Superior temporal gyrus (tissue), 1 donor: ENCODE results near the gene MYO10.
"Not testable (repeated sequence)": the region's sequence is repeated elsewhere in the genome, so short reads cannot be mapped to it uniquely, and the experiment has no call there.

ENCODE experiments used
- DNase-seq: peaks from one replicate; pipeline ENCODE4 v3.0.0-alpha.2; 2016; ENCODE audit errors: extremely low spot score

Gene MYO10

DNA sequence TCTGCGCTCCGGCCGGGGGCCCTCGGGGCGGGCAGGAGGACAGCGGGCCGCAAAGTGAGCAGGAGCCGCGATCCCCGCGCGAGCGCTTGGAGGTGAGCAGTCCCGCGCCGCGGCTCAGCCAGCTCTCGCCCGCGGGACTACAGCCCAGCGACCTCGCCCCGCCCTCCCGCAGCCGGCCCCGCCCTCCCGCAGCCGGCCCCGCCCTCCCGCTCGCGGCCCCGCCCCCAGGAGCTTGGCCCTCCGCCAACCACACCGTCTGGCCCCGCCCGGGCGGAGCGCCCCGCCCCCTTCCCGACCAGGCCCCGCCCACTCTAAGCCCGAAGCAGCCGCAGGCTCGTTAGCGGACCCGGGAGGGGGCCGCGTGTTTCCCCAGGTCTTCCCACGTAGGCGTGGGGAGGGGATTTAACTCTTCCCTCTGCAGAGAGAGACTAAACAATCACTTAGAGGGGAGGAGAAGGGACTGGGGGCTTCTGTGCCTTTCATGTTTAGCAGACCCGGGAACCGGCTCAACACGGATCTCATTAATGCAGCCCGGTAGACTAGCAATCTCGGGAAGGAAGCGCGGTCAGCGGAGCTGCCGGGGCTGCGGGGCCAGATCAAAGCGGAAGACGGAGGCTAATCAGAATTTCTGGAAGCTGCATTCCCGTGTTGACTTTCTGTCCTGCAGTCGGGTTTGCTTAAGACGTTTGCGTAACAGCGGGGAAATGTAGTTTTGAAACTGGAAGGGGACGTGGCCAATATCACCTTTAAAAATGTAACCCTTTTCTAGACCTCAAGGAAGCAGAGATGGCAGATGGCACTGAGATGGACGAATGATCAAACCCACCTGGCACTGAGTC, at the start of gene MYO10:
MYO10 (minus strand) TSS at position 139 of the 839 bp plus-strand sequence. CDS start 480 bp downstream, outside the sequence.
- DNase-seq = no peak

DNA sequence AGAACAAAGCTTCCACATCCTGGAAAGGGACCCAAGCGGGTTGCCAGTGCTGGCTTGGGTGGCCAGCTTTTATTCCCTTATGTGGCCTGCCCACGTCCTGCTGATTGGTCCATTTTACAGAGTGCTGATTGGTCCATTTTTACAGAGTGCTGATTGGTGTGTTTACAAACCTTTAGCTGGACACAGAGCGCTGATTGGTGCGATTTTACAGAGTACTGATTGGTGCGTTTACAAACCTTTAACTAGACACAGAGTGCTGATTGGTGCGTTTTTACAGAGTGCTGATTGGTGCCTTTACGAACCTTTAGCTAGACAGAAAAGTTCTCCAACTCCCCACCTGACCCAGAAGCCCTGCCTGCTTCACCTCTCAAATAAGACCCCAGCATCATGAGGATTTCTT, 49.2 kb upstream of the MYO10 start:
- not testable (repeated sequence) for DNase-seq

DNA sequence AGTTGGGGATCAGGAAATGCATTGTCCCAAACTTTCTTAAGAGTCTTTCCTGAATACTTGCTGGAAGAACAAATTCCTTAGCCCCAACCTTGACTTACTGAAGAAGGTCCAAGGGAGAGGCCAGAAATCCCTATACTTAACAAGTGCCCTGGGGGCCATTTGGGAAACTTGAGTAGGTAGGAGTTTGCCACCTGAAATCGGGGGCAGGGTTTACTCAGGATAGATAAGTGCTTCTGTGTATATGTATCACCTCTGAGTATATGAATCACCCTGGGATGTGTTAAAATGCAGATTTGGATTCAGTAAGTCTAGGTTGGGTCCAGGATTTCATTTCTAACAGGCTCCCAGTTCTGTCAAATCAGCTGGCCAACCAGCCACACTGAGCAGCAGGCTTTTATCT, 47.9 kb upstream of the MYO10 start:
- DNase-seq = no peak

DNA sequence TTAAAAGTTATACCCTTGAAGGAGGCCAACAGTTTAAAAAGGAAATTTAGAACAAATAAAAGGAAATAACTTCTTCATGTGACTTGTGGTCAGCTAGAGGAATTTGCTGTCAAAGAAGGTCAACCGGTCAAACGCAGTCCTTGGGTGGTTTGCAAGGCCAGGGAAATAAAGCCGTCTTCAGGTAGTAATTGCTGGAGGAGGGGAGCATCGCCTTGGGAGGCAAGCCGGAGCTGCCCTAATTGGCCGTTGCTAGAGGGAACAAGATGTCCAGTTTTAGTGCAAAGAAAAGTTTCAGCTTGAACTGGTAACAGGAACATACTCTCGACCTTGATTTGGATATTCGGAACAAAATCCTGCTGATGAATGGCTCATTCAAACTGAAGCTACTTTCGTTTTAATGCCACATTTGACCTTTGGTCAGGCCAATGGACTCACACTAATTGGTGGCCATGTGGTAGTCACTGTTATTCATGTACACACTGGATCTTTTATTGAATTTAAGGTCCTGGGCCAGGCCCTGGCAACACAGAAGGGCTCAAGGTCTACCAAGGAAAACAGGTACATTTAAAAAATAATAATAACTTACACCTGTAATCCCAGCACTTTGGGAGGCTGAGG, 47.0 kb upstream of the MYO10 start:
- DNase-seq = no peak

DNA sequence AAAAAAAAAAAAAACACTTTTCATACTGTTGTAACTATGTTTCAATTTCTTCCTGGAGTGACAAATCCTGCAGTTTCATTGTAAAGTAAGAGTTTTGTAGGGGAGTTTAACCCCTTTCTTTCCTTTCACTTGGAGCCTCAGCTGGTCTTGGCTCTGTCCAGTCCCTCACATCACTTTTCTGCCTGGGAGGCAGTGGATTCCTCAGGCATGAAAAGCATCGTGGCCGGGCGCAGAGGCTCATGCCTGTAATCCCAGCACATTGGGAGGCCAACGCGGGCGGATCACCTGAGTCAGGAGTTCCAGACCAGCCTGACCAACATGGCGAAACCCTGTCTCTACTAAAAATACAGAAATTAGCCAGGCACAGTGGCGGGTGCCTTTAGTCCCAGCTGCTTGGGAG, 45.6 kb upstream of the MYO10 start:
- no peak for DNase-seq

DNA sequence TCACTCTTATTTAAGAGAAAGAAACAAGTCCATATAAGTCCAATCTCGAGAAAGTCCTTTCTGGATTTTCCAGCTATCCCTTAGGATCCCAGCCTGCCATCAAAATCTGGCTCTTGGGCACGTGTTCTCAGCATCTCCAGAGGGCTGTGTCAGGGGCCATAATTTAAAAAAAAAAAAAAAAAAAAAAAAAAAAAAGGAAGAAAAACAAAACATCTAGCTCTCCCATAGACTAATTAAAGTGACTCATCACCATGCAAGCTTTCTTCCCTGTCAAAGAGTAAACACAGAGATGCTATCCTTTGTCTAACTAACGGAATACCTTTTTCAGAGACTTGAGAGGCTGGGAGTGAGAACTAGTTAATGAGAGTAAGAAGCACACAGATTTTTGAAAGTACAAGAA, 44.9 kb upstream of the MYO10 start:
- no peak for DNase-seq

DNA sequence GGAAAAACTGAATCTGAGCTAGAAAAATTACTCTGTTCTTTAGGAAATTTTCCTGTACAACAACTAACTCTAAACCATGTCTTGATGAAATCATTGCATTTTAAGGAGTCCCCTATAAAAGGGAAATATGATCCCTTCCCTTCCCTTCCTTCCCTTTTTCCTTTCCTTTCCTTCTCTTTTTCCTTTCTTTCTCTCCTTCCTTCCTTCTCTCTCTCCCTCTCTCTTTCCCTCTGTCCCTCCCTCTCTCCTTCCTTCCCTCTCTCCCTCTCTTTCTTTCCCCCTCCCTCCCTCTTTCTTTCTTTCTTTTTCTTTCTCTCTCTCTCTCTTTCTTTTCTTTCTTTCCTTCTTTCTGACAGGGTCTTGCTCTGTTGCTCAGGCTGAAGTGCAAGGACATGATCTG, 42.2 kb upstream of the MYO10 start:
- DNase-seq = no peak

DNA sequence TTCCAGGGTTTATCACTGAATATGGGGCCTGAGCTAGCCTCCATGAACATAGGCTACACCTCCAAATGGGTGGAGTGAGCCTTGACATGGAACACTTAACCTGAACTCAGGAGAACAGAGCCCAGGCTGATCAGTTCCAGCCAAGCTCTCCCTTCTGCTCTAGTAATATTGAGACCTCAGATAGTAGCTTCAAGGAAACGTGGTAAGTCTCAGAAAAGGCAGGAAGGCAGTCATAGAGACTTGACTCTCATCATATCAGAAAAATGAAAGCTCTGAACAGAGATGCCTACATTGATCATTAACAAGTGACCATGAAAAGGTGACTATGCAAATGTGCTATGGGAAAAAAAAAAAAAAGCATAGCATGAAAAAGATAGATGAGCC, 40.5 kb upstream of the MYO10 start:
- no peak for DNase-seq

DNA sequence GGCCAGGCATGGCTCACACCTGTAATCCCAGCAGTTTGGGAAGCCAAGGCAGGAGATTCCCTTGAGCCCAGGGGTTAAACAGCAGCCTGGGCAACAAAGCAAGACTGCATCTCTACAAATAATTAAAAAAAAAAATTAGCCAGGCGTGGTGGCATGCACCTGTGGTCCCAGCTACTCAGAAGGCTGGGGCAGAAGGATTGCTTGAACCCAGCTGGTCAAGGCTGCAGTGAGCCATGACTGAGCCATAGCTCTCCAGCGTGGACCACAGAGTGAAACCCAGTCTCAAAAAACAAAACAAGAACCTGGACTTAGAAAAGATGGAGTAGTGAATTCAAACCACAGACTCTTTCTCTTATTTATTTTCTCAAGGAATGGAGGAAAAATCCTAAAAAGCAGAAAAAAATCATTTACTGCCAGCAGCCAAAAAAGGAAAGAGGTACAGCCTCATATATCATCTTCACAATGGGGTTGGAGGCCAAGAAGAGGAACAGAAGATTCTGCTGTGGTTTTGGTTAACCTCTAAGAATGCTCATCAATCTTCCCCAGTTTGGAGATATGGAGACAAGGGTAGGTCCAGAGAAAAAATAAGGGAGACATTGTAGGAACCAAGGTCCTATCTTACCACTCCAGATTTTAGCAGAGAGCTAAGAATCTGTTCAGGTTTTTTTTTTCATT, 40.0 kb upstream of the MYO10 start:
- no peak for DNase-seq

DNA sequence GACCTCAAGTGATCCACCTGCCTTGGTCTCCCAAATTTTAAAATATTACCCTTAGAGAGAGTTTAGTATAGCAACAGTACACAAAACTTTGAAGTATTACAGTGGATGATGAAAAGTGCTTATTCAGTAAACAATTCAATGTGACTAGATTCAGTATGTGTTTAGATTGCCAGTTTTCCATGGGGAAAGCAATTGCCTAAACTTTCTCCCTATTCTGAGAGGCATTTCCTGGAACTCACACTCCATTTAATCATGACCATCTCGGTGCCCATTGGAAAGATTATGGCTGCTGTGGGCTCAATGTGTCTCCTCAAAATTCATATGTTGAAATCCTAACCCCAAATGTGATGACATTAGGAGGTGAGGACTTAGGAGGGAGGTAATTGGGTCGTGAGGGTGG, 38.9 kb upstream of the MYO10 start:
- no peak for DNase-seq

DNA sequence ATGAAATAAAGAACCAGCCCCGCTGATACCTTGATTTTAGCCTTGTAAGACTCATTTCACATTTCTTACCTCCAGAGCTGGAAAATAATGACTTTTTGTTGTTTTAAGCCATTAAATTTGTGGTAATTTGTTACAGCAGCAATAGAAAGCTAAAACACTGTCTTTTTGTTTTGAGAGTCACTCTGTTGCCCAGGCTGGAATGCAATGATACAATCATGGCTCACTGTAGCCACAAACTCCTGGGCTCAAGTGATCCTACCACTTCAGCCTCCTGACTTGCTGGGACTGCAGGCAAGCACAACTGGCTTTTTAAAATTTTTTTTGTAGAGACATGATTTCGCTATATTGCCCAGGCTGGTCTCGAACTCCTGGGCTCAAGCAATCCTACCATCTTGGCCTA, 34.7 kb upstream of the MYO10 start:
- no peak for DNase-seq

DNA sequence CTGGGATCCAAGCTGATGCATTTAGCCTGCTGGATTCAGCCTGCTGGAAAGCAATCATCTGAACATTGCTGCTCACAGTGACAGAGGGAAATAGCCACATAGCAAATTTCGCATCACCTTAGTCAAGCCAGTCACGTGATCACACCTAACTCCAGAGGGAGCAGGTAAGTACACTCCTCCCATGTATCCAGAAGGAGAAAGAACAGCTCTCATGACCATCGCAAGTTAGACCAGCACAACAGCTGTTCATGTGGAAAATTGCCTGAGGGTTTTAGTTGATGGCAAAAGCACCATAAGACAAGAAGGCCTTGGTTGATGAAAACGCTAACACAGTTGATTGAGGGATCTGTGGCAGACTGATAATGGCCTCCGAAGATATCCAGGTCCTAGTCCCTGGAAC, 34.2 kb upstream of the MYO10 start:
- DNase-seq = no peak

DNA sequence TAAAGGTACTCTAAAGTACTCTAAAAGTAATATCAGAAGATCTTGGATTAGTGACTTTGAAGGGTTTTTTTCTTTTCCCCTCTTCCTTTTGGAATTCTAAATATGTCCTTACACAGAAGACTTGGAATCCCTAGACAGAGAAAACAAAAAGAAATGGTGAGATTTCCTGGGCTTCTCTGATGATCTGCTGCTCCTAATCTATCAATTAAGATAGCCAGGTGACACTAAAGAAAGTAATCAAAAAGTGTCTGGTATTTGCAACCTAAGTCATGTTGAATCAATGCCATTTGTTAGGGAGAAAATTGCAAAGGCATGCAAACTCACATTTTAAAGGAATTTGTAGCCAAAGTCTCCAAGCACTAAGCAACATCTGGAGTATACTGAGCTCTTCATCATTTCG, 29.5 kb upstream of the MYO10 start:
- no peak for DNase-seq

DNA sequence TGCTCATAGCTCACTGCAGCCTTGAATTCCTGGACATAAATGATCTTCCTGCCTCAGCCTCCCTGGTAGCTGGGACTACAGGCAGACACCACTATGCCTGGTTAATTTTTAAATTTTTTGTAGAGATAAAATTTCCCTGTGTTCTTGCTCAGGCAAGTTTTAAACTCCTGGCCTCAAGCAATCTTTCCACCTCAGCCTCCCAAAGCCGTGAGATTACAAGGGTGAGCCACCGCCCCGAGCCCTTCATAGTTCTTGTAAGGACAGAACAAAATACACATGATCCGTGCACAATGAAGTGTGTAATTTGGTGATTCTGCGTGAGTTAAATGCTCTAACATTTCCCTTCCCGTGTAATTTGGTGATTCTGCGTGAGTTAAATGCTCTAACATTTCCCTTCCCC, 27.7 kb upstream of the MYO10 start:
- DNase-seq = no peak

DNA sequence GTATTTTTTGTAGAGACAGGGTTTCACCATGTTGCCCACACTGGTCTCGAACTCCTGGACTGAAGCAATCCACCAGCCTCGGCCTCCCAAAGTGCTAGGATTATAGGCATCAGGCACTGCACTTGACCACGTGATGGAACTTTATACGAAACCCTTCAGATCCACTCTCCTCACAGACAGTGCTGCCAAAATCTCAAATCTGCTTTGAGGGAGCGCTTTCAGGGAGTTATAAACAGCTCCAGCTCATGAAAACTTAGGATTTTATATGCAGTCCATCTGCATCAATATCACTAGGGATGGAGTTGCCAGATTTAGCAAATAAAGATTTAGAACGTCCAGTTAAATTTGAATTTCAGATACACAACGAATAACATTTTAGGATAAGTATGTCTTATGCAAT, 25.0 kb upstream of the MYO10 start:
- DNase-seq = no peak

DNA sequence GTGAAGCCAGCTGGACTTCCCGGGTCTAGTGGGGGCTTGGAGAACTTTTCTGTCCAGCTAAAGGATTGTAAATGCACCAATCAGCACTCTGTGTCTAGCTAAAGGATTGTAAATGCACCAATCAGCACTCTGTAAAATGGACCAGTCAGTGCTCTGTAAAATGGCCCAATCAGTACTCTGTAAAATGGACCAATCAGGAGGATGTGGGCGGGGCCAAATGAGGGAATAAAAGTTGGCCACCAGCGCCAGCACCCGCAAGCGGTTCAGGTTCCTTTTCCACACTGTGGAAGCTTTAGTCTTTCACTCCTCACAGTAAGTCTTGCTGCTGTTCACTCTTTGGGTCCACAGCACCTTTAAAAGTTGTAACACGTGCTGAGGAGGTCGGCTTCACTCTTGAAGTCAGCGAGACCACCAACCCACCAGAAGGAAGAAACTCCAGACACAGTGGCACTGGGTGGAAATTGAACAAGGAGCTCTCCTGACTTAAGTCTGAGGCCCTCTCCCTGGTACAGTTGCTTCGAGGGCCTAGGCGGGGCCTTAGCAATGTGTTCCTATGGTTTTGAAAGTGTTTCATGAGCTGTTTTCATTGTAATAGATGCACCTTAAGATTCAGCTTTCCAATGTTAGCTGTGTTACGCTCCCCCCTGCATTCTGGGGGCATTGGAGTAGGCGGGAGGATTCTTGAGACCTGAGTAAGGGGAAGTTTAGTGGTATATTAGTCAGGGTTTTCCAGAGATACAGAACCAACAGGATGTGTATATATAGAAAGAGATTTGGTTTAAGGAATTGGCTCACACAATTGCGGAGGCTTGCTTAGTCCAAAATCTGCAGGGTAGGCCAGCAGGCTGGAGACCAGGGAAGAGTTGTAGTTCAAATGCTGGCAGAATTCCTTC, 21.5 kb upstream of the MYO10 start:
- DNase-seq = no peak

DNA sequence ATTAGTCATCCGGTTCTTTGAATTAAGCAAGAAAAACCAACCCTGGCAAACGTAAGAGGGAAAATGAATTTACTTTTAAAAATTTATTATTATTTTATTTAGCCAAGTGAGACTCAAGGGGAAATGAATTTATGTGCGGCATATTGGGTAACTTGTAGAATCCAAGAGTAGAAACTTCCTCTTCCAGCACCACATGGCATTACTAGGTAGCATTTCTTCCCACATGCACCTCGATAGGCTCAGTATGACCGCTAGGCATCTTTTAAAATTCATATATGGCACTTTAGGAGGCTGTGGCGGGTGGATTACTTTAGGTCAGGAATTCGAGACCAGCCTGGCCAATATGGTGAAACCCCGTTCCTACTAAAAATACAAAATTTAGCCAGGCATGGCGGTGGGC, 17.6 kb upstream of the MYO10 start:
- no peak for DNase-seq

DNA sequence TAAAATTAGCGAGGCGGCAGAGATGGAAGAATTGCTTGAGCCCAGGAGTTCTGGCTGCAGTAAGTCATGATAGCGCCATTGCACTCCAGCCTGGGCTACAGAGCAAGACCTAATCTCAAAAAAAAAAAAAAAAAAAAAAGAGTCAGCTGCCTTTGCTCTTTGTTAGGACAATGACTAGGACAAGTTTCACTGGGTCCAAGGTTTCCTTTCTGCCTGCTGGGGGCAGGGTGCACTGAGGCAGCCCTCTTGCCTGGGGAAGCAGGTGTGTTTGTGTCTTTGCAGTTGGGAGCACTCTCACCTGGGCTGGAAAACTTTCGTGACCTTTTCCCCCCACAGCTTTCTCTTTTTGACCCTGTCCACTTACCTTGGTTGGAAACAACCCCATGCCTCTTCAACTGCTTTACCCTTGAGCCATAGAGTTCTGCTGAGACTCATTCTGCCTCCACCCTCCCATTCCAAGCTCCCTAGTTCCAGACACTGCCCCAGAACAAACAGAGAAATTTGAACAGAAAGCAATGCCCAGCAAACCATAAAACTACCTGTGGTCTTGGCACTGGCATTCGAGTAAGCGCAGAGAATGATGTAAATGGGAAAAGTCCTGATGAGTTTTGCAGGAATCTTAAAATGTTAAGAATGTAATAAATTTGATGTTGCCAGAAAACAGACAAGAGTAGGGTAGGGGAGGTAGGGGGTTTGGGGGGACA, 17.0 kb upstream of the MYO10 start:
- DNase-seq = no peak

DNA sequence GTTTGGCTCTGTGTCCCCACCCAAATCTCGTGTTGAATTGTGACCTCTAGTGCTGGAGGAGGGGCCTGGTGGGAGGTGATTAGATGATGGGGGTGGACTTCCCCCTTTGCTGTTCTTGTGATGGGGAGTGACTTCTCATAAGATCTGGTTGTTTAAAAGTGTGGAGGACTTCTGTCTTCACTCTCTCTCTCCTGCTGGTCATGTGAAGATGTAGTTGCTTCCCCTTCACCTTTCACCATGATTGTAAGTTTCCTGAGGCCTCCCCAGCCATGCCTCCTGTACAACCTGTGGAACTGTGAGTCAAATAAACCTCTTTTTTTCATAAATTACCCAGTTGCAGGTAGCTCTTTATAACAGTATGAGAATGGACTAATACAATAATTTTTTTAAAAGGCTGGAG, 10.6 kb upstream of the MYO10 start:
- DNase-seq = no peak

DNA sequence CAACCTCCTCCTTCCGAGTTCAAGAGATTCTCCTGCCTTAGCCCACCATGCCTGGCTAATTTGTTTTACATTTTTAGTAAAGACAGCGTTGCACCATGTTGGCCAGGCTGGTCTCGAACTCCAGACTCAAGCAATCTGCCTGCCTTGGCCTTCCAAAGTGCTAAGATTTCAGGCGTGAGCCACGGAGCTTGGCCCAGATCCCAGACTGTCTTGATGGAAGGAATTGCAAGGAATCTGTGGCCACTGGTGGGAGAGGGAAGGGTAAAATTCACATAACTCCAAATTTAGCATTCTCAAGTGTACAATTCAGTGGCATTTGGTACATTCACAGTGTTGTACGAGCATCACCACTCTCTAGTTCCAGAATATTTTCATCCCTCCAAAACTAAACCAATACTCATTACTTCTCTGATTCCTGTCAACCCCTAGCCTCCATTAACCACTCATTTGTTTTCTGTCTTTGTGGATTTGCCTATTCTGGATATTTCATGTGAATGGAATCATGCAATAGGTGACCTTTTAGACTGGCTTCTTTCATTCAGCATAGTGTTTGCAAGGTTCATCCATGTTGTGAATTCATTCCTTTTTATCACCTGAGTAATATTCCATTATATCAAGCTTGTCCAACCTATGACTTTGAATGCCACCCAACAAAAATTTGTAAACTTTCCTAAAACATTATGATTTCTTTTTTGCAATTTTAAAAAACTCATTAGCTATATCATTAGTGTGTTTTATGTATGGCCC, 8.9 kb upstream of the MYO10 start:
- no peak for DNase-seq
